Left colon (tissue), 2 donors: ENCODE data around the gene RASSF7. TPM values are rescaled to one million over a fixed set of nuclear protein-coding genes. Genes with fewer than 3 reads are reported as not detected.

Experiments used
- ATAC-seq: fragments of 200-7000 bp; cut with Tn5 transposase; one replicate; pipeline ENCODE4 v1.9.1; 2020; ENCODE audit warnings: mild to moderate bottlenecking, moderate library complexity
- DNase-seq, 2 donors: peaks; one replicate each; pipeline ENCODE4 v3.0.0-alpha.2; 2020
- intact Hi-C, 2 donors: fragments of 100-400 bp; cut with DNase I in 1 of 2; cut with micrococcal nuclease in 1 of 2; formaldehyde crosslinking; loops; one replicate each; pipeline versions ENCODE4 v1.11.2 to v1.14.0; 2022; cut with DNase I, micrococcal nuclease
- total RNA-seq, 2 donors: library from RNA; stranded (reverse); fragmentation: NEBNext Ultra II Directional; extraction: Animal tissue kit (Norgen Biotek cat#: 25700); gene quantifications; one replicate each; pipeline ENCODE4 v1.2.1, GENCODE V29; 2021
- donor health status: DM: no; HTN: no; CAD: no.
- donor health status: DM: yes; HTN: yes; CAD: no.

RASSF7 gene
- total RNA-seq, 2 donors from 2014 or later, result 90.9 to 117 TPM

DNA sequence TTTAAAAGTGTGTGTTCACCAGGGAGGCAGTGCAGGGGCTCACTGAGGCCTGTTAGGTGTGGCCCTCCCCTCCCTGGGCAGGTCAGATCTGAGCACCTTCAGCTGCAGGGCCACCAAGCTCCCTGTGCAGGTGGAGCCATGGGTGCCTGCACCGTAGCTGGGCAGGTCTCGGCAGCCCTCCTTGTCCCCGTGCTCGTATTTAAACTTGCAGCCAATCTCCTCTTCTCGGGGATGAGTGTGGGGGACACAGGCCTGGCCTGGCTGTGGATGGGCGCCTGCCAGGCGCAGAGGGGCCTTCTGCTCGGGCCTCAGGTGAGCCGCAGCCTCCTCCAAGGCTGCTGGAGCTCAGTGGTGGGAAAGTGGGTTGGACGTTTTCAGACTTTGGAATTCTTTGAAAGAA, 34.6 kb downstream of the RASSF7 start:
- intact Hi-C loops, result no loop called here
- DNase-seq (no peak), ATAC-seq (no peak)

GRCh38 chr11:596374-596773, 35.6 kb downstream of the RASSF7 start:
- DNase-seq, result no peak
- no peak for ATAC-seq
- intact Hi-C loops, result no loop called here

DNA sequence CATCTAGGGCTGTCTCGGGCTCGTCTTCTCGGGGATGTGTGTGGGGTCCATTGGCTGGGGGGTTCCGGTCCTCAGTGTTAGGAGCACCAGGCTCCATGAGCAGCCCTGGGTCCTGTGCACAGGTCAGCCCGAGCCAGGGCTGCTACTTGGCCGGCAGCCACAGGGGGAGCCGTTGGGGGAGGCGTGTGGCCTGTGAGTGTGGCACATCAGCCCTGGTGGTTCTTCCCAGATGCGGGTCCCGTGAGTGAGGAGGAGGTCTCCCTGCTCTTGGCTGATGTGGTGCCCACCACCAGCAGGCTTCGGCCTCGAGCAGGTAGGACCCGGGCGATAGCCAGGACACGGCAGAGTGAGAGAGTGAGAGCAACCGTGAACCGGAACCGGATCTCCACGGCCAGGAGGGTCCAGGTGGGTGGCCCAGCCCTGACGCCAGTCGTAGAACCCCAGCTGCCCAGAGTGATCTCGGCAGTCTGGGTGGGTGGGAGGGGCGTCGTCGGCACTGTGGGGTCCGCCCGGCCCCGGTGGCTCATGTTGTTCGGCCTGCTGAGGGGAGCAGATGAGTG, 36.5 kb downstream of the RASSF7 start:
- ATAC-seq (no peak), DNase-seq (no peak)
- intact Hi-C loops, result no loop called here

DNA sequence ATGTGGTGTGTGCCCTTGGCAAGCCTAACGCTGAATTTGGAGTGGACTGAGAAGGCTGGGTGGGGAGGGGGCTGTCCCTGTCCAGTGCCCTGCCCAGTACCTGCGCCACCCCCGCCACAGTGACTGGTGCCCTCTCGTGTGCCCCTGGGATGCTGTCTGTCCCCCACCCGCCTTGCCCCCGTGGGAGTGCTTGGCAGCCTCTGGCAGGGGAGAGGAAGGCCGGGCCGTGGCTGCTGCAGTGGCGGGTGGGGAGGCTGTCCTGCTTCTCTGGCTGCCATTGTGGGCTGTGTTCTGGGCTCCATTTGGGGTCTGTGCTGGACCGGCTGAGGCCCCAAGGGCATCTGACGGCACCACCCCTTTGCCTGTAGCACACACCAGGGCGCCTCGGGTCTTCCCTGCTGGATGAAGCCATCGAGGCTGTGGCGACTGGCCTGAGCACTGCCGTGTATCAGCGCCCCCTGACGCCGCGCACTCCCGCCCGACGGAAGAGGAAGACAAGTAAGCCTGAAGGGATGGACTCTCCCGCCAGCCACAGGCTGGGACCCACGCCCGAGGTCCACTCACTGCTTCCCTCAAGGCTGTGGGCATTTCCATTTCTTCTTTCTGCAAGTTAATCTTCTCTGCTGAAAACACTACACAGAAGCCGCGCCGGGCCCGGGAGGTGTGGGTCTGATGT, 37.4 kb downstream of the RASSF7 start:
- no peak for ATAC-seq
- DNase-seq, result no peak
- intact Hi-C loops, result no loop called here

DNA sequence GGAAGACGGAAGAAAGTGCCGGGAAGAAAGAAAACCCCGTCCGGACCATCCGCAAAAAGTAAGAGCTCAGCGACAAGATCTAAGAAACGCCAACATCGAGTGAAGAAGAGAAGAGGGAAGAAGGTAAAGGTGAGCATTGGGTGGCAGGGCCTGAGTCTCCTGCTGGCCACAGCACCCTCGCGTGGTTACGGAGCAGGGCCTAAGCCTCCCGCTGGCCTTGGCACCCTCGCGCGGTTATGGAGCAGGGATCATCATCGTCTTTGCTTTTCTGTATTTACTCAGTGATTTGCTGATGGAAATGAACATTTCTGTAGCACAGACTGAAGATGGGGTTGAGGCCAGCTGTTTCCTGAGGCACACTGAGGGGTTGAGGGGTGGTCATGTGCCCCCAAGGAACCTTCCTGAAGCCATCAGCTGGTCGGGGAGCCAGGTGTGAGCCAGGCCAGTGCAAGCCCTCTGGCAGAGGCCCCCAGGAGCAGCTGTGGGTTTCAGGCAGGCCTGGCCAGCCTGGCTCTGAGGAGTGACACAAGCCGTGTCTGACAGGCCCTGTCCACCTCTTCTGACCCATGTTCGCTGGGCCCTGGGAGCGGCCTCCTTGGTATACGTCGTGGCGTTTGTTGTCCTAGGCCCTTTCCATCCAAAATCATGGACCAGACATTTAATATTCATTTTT, 40.9 kb downstream of the RASSF7 start:
- DNase-seq (no peak), ATAC-seq (no peak)
- intact Hi-C loops, result no loop called here

- ATAC-seq (no peak), DNase-seq (no peak)
These were observed 42.4 kb downstream of the RASSF7 start for GRCh38 chr11:603154-603553.

DNA sequence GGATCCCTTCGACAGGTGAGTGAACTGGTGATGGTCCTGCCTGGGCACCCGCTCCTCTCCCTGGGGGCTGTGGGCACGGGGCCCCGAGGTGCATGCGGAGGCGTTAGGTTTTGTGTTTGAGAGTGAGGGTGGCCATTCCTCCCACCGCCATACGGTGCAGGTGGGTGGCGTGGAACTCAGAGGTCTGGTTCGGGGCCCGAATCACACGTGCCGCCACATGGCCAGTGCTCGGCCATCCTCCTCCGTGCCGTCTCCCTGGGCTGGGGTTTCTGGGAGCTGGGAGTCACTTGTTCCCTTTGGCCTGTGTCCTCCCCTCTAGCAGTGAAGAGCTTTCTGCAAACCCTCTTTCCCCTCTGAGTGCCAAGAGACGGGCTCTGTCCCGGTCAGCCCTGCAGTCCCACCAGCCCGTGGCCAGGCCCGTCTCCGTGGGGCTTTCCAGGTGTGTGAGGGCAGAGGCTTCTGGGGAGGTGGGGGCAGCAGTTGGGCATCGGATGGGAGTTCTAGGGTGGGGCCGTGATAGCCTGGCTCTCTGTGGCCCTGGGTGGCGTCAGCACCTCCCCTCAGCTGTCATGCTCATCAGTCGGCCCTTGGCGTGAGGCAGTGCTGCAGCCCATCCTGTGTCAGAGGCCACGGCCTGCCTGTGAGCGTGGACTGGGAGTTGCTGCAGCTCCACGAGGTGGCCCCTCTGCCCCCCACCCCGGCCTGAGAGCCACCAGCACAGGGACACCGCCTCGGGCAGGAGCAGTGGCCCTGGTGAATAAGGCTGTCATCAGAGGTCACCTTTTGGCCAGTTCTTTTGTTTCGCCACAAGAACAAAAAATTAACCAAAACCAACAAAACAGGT, 44.7 kb downstream of the RASSF7 start:
- ATAC-seq (no peak), DNase-seq (no peak)
- intact Hi-C loops, result no loop called here

More at GRCh38 chr11:603154-603553, 42.4 kb downstream of the RASSF7 start:
- intact Hi-C loops, result no loop called here

- no peak for DNase-seq
- intact Hi-C loops, result no loop called here
- peak; percentile 33 for ATAC-seq
These were observed 45.5 kb downstream of the RASSF7 start for GRCh38 chr11:606245-606644.

DNA sequence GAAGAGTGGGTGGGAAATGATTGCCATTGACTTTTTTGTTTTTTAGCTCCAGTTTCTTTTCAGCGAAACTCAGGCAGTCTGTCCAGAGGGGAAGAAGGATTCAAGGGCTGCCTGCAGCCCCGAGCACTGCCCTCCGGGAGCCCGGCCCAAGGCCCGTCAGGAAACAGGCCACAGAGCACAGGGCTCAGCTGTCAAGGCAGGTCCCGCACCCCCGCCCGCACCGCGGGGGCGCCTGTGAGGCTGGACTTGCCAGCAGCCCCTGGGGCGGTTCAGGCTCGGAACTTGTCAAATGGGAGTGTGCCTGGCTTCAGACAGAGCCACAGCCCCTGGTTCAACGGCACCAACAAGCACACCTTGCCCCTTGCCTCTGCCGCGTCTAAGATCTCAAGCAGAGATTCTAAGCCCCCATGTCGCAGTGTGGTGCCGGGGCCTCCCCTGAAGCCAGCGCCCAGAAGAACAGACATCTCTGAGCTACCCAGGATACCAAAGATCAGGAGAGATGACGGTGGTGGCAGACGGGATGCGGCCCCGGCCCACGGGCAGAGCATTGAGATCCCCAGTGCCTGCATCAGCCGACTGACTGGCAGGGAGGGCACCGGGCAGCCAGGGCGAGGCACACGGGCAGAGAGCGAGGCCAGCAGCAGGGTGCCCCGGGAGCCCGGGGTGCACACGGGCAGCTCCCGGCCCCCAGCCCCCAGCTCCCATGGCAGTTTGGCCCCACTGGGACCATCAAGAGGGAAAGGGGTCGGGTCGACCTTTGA, 46.4 kb downstream of the RASSF7 start:
- intact Hi-C loops, result no loop called here
- ATAC-seq (no peak), DNase-seq (no peak)

- no peak for DNase-seq
- ATAC-seq, result no peak
- intact Hi-C loops, result no loop called here
These were observed 47.3 kb downstream of the RASSF7 start for GRCh38 chr11:607971-608659.

DNA sequence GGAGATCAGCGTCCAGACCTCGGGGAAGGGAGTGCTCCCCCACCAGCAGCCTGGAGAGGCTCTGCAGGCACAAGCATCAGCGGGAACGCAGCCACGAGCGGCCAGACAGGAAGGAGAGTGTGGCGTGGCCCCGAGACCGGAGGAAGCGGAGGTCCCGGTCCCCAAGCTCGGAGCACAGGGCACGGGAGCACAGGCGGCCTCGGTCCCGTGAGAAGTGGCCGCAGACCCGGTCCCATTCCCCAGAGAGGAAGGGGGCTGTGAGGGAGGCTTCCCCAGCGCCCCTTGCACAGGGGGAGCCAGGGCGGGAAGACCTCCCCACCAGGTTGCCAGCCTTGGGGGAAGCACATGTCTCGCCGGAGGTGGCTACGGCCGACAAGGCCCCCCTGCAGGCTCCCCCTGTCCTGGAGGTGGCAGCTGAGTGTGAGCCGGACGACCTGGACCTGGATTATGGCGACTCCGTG, 48.1 kb downstream of the RASSF7 start:
- intact Hi-C loops, result no loop called here
- DNase-seq (no peak), ATAC-seq (no peak)

DNA sequence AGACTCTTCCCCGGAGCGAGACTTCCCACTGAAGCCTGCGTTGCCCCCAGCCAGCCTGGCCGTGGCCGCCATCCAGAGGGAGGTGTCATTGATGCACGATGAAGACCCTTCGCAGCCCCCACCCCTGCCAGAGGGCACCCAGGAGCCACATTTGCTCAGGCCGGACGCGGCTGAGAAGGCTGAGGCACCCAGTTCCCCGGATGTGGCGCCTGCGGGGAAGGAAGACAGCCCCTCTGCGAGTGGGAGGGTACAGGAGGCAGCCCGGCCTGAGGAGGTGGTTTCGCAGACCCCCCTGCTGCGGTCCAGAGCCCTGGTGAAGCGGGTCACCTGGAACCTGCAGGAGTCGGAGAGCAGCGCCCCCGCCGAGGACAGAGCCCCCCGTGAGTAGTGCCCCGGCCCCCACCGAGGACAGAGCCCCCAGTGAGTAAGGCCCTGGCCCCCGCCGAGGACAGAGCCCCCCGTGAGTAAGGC, 48.6 kb downstream of the RASSF7 start:
- DNase-seq (no peak), ATAC-seq (no peak)
- intact Hi-C loops, result no loop called here

GRCh38 chr11:610146-610801, 49.5 kb downstream of the RASSF7 start:
- DNase-seq, result no peak
- no peak for ATAC-seq
- intact Hi-C loops, result no loop called here

DNA sequence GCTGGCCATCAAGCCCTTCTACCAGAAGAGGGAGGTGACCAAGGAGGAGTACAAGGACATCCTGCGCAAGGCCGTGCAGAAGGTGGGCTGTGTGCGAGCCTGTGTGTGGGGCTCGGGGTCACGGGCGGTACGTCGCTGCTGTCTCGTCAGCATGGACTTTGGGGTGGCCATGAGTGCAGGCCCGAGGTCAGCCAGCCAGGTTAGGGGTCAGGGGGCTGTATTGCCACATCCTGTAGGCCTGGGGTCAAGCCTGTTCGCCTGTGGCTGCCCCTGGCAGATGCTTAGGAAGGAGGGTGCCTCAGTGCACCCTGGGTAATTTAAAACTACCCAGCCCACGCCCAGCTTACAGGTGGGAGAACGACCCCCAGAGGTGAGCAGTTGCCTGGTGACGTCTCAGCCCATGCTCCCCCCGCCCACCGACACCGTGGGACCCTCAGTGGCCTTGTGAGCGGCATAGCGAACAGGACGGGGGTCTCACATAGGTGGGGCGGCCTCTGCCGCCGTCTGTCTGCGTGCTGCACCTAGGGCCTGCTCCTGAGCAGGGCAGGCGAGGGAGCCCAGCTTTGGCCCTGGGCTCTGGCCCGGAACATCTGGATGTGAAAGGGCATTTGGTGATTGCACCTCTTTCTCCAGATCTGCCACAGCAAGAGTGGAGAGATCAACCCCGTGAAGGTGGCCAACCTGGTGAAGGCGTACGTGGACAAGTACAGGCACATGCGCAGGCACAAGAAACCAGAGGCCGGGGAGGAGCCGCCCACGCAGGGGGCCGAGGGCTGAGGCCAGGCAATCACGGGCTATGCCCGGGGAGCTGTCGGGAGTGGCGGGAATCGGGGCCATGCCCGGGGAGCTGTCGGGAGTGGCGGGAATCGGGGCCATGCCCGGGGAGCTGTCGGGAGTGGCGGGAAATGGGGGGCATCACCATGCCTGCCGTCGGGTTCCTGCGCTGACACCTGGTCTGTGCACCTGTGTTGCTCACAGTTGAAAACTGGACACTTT, 50.5 kb downstream of the RASSF7 start:
- ATAC-seq, result no peak
- intact Hi-C loops, result no loop called here
- DNase-seq, result no peak

GRCh38 chr11:612201-612960, 51.6 kb downstream of the RASSF7 start:
- DNase-seq (peak; percentile 82 to 85), ATAC-seq (peak; percentile 55)
- intact Hi-C loops, result no loop called here

GRCh38 chr11:612961-613300, 52.2 kb downstream of the RASSF7 start:
- no peak for ATAC-seq
- intact Hi-C loops, result no loop called here
- no peak for DNase-seq
